Psoas muscle (tissue), 8 donors: Measurements from ENCODE around the gene SP4. TPM values are rescaled to one million over a fixed set of nuclear protein-coding genes. Genes with fewer than 3 reads are reported as not detected.

Source experiments
- ATAC-seq, 4 donors: fragments of 200-7000 bp; cut with Tn5 transposase; one replicate each; pipeline ENCODE4 v1.9.1; 2020; ENCODE audit warnings: moderate library complexity in 3 of 4, mild to moderate bottlenecking in 2 of 4
- DNase-seq, 2 donors: peaks; one replicate each; pipeline ENCODE4 v3.0.0-alpha.2; 2020
- H3K27ac ChIP-seq: fragments of 200-600 bp; one replicate; pipeline ENCODE4 v1.8.0; 2022
- H3K27me3 ChIP-seq, 3 donors: fragments of 200-600 bp in 1 of 3; one replicate each; pipeline versions ENCODE4 v1.6.1 to v1.8.0; 2013 to 2022; ENCODE audit warnings: low read length in 2 of 3, mild to moderate bottlenecking in 2 of 3, moderate library complexity in 1 of 3; ENCODE audit not compliant: insufficient read depth in 3 of 3
- H3K36me3 ChIP-seq, 2 donors: fragments of 200-600 bp in 1 of 2; one replicate each; pipeline versions ENCODE4 v1.6.1 to v1.8.0; 2013 to 2022; ENCODE audit warnings: low read depth in 1 of 2, mild to moderate bottlenecking in 1 of 2, moderate library complexity in 1 of 2; ENCODE audit not compliant: insufficient read depth in 1 of 2
- H3K4me1 ChIP-seq: fragments of 200-600 bp; one replicate; pipeline ENCODE4 v1.8.0; 2022
- H3K4me3 ChIP-seq: fragments of 200-600 bp; one replicate; pipeline ENCODE4 v1.8.0; 2022; ENCODE audit warnings: mild to moderate bottlenecking
- H3K9me3 ChIP-seq: fragments of 200-600 bp; one replicate; pipeline ENCODE4 v1.8.0; 2022
- CTCF ChIP-seq: fragments of 200-600 bp; IDR thresholded peaks from one replicate; pipeline ENCODE4 v1.8.0; 2022; ENCODE audit warnings: antibody characterized with exemption
- WGBS, 3 donors: extraction: QIAGEN DNeasy Blood & Tissue Kit; methylation state at CpG; one replicate each; pipeline versions ENCODE4 v1.1.6 to v1.1.7; 2013; 5-methylcytosine and 5-hydroxymethylcytosine counted together
- intact Hi-C, 2 donors: fragments of 100-400 bp; cut with DNase I; formaldehyde crosslinking; loops; one replicate each; pipeline versions ENCODE4 v1.11.0 to v1.14.2; 2022
- polyA plus RNA-seq, 3 donors: library from polyadenylated mRNA; stranded (reverse); fragments of 200-250 nt; gene quantifications; one replicate each; pipeline ENCODE4 v1.2.3, GENCODE V29; 2013
- total RNA-seq, 4 donors: library from RNA; stranded (reverse); fragmentation: NEBNext Ultra II Directional in 2 of 4; extraction: Animal tissue kit (Norgen Biotek cat#: 25700) in 2 of 4; gene quantifications; one replicate each; pipeline versions ENCODE4 v1.2.1 to v1.2.4, GENCODE V29; 2021 to 2023
- donor health status: healthy with polysubstance abuse.
- donor health status: DM: no; HTN: no; CAD: no; lungs with moderate emphysema.
- donor health status: Bipolar disorder and iron deficiency.
- donor health status: healthy.
- donor health status: DM: yes; HTN: yes; CAD: no.
- donor health status: DM: no; HTN: no; CAD: no.
- donor health status: DM: no; HTN: no; CAD: no.
- donor health status: DM: yes; HTN: yes; CAD: no.

The SP4 gene
- total and polyA plus RNA-seq, 7 donors: 1.5 to 7.4 (median 5.7) TPM

GRCh38 chr7:21426286-21427181 is 1.3 kb upstream of the SP4 start:
- 4 to 5% (median 4%) methylated on average over 29 to 35 of the region's 35 CpGs for WGBS, 3 donors
- peaks cover 0 to 5% of the 10 kb centered on the region in 2 donors for H3K36me3 ChIP-seq
- no peak for TF ChIP-seq CTCF
- H3K4me3 ChIP-seq: peak overlapping the region; percentile 86
- DNase-seq: no peak
- H3K27ac ChIP-seq: peak overlapping the region; percentile 97
- no peak for ATAC-seq
- H3K27me3 ChIP-seq: no peaks in the 10 kb centered on the region
- intact Hi-C loops: loop anchor here (5.0 to 10.0 kb wide), 3 partner anchors 78 to 658 kb away; no protein-coding TSS in a partner anchor
- peaks cover 30% of the 10 kb centered on the region for H3K4me1 ChIP-seq
- no peaks in the 10 kb centered on the region for H3K9me3 ChIP-seq

- peak; percentile 93 to 95 (median 93) for ATAC-seq
- no peaks in the 10 kb centered on the region for H3K27me3 ChIP-seq
- H3K4me1 ChIP-seq: peaks cover 38% of the 10 kb centered on the region
- WGBS, 3 donors: 0 to 1% (median 0%) methylated on average over 32 to 57 of the region's 57 CpGs
- peaks cover 0 to 5% of the 10 kb centered on the region in 2 donors for H3K36me3 ChIP-seq
- H3K4me3 ChIP-seq: peak overlapping the region; percentile 86
- intact Hi-C loops: loop anchor here (5.0 to 10.0 kb wide), 3 partner anchors 77 to 657 kb away; no protein-coding TSS in a partner anchor
- H3K27ac ChIP-seq: peak overlapping the region; percentile 97
- peak; percentile 22 for TF ChIP-seq CTCF
- no peaks in the 10 kb centered on the region for H3K9me3 ChIP-seq
- peak; percentile 99 for DNase-seq
Observed at GRCh38 chr7:21427182-21427870, 557 bp upstream of the SP4 start.

GRCh38 chr7:21428659-21428941 is 717 bp downstream of the SP4 start:
- DNase-seq: no peak
- peak overlapping the region; percentile 97 for H3K27ac ChIP-seq
- H3K9me3 ChIP-seq: no peaks in the 10 kb centered on the region
- H3K27me3 ChIP-seq: no peaks in the 10 kb centered on the region
- TF ChIP-seq CTCF: no peak
- ATAC-seq: no peak
- peaks cover 0 to 5% of the 10 kb centered on the region in 2 donors for H3K36me3 ChIP-seq
- intact Hi-C loops: loop anchor here (5.0 to 10.0 kb wide), 3 partner anchors 76 to 656 kb away; no protein-coding TSS in a partner anchor
- 6 to 15% (median 6%) methylated on average over 5 of the region's 5 CpGs for WGBS, 3 donors
- peak overlapping the region; percentile 86 for H3K4me3 ChIP-seq
- peaks cover 43% of the 10 kb centered on the region for H3K4me1 ChIP-seq

GRCh38 chr7:21429021-21429420 is 1.1 kb downstream of the SP4 start:
- WGBS, 3 donors: 39 to 61% (median 41%) methylated on average over 3 of the region's 3 CpGs
- peak overlapping the region; percentile 86 for H3K4me3 ChIP-seq
- peak overlapping the region; percentile 97 for H3K27ac ChIP-seq
- ATAC-seq: no peak
- H3K9me3 ChIP-seq: no peaks in the 10 kb centered on the region
- DNase-seq: no peak
- H3K4me1 ChIP-seq: peaks cover 43% of the 10 kb centered on the region
- intact Hi-C loops: loop anchor here (5.0 to 10.0 kb wide), 3 partner anchors 76 to 656 kb away; no protein-coding TSS in a partner anchor
- H3K27me3 ChIP-seq: no peaks in the 10 kb centered on the region
- H3K36me3 ChIP-seq: peaks cover 0 to 5% of the 10 kb centered on the region in 2 donors
- no peak for TF ChIP-seq CTCF
